TTC549 (cell line): Measurements from ENCODE around the gene ACTR3C.
"Not testable (repeated sequence)": the region's sequence is repeated elsewhere in the genome, so short reads cannot be mapped to it uniquely, and the experiment has no call there.

Experiments used
- FAIRE-seq: peaks from 2 replicates; lab custom pipeline; 2012; peaks lifted over from hg19 to GRCh38; lab: Jason Lieb, UNC

The ACTR3C gene

DNA sequence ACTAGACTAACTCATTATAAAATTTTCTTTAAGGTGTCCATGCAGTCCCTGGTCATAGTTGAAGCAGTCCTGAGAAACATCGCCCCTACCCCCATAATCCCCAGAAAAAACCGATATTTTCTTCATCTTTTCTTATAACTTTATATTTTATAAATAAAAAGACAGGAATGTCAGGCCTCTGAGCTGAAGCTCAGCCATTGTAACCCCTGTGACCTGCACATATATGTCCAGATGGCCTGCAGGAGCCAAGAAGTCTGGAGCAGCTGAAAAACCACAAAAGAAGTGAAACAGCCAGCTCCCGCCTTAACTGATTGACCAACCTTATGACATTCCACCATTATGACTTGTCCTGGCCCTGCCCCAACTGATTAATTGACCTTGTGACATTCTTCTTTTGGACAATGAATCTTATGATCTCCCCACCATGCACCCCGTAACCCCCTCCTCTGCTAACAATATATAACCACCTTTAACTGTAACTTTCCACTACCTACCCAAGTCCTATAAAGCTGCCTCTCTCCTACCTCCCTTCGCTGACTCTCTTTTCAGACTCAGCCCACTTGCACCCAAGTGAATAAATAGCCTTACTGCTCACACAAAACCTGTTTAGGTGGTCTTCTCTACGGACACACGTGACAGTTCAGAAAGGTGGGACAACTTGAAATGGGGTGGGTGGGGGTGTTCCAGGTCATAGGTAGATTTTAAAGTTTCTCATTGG, 10.5 kb downstream of the ACTR3C start:
- not testable (repeated sequence) for FAIRE-seq

DNA sequence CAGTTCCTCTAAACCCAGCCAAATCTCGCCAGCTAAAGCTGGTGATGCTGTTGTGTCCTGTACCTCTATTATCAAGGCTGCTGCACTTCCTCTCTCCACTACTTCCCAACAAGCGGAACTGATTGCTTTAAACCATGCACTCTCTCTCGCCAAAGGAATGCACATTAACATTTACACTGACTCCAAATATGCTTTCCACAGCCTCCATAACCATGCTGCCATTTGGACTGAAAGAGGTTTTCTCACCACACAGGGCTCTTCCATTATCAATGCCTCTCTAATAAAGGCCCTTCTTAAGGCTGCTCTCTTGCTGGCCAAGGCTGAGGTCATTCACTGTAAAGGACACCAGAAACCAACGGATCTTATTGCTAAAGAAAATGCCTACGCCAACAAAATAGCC, 11.6 kb downstream of the ACTR3C start:
- no peak for FAIRE-seq

GRCh38 chr7:150311146-150311545, 12.2 kb downstream of the ACTR3C start:
- no peak for FAIRE-seq

DNA sequence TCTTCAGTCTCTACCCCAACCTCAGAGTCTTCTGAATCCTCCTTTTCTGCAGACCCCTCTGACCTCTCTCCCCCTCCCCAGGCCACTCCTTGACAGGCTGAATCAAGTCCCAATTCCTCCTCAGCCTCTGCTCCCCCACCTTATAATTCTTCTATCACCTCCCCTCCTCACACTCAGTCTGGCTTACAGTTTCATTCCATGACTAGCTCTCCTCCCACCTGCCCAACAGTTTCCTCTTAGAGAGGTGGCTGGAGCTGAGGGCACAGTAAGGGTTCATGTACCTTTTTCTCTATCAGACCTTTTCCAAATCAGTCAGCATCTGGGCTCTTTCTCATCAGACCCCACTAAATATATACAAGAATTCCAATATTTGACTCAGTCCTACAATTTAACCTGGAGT, 14.8 kb downstream of the ACTR3C start:
- FAIRE-seq: no peak

- no peak for FAIRE-seq
Measured at GRCh38 chr7:150307904-150308303, 15.4 kb downstream of the ACTR3C start.

DNA sequence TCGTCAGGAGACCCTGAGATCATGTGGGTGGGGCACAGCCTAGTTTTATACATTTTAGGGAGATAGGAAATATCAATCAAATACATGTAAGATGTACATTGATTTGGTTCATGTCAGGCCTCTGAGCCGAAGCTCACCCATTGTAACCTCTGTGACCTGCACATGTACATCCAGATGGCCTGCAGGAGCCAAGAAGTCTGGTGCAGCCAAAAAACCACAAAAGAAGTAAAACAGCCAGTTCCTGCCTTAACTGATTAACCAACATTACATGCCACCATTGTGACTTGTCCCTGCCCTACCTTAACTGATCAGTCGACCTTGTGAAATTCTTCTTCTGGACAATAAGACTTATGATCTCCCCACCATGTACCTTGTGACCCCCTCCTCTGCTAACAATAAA, 16.2 kb downstream of the ACTR3C start:
- FAIRE-seq: no peak

- not testable (repeated sequence) for FAIRE-seq
Measured at GRCh38 chr7:150306377-150306776, 17.0 kb downstream of the ACTR3C start.

- not testable (repeated sequence) for FAIRE-seq
Measured at GRCh38 chr7:150305903-150306284, 17.5 kb downstream of the ACTR3C start.

DNA sequence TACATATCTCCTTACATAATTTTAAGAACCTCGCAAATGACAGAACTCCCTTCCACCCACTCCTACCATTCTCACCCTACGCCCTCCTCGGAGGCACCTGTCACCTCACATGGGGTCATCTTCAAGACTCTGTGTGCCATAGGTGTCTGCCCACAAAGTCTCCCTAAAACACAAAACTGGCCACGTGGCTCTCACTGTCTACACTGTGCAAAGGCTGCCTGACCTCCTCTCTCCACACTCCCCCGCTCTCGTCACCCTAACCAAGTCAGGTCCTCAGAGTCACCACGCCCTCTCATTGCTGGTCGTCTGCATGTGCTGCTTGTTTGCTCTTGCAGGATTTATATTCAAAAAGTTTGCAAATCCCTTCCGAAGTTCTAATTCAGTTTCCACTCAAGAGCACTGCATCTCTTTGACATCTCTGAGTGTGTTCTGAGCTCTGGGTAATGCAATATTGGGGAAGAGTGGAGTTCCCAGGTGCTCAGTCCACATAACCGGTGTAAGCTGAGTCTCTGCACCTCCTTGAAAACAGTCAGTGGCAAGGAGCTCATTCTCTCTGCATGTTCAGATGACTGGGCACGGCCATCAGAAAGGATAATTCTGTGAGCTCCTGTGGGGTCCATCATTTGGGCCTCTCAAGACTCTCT, 18.0 kb downstream of the ACTR3C start:
- not testable (repeated sequence) for FAIRE-seq

DNA sequence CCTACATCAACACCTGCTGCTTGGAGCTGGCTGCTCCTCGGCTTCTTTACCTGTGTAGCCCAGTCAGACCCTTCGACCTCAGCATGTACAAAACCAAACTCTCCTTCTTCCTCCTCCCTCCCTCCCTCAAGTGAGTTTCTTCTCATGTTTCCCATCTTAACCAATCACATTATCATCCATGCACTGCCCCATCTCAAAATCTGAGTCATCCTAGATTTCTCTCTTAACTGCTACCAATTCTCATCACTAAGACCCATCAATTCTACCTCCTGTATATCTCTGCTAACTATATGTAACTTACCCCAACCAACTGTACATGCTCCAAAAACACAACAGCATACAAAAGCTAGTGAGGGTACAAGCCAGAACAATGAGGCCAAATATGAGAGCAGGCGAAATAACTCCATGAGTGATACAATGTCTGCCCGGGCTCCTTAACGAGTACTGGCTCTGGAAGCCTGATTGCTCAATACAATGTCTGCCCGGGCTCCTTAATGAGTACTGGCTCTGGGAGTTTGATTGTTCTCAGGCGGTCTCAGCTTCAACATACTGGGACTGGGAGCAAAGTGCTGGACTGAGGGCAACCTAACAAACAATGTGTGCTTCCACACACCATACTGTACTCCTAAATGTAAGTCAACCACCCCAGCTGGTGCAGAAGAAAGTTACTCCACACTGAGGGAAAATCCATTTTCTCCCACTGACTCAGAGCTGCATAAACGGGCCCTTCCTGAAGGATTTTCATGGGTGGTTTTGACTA, 18.7 kb downstream of the ACTR3C start:
- FAIRE-seq: not testable (repeated sequence)

DNA sequence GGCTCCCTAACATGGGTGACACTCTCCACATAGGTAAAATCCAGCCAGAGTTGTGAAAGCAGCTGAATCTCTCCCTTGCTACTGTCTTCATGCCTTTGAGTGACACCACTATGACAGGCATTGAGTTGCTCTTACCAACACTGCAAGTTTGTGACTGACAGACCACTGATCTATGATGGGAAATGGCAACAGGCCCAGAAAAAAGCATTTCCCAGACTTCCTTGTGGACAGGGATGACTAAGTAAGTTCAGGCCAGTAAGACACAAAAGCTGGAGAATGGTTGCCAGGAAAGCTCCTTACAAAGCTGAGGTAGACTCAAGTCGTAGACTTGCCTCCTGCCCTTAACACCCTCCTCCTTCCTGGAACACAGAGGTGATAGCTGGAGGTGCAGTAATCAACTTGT, 20.4 kb downstream of the ACTR3C start:
- not testable (repeated sequence) for FAIRE-seq

DNA sequence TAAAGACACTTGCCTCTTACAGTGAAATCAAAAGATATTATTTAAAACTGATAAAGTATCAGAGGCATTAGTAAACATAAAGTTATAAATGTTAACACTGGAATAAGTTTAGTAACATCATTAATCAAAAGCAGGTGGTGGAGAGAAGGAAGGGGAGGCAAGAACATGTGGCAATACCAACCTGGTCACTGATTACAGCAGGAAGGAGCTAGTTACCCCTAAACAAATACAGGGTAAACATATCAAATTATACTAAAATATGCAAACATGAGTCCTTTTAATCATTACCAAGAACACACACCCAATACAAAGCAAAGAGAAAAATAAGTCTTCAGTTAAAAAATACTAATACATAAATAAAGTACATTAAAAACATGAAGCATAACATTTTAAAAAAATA, 25.4 kb downstream of the ACTR3C start:
- FAIRE-seq: not testable (repeated sequence)

DNA sequence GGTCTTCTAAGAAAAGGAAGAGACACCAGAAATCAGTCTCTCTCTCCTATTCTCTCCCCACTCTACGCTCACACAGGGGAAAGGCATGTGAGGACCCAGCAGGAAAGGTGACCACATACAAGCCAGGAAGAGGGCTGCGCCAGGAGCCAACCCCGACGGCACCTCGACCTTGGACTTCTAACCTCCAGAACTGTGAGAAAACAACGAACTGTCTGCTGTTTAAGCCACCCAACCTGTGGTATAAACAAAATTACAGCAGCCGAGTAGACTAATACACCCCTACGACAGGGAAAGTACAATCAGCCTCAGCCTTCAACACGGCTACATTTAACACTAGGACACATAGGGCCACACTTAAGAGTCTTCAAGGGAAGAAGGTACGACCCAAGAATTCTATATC, 26.5 kb downstream of the ACTR3C start:
- not testable (repeated sequence) for FAIRE-seq

- FAIRE-seq: not testable (repeated sequence)
Measured at GRCh38 chr7:150295614-150296013, 27.7 kb downstream of the ACTR3C start.

DNA sequence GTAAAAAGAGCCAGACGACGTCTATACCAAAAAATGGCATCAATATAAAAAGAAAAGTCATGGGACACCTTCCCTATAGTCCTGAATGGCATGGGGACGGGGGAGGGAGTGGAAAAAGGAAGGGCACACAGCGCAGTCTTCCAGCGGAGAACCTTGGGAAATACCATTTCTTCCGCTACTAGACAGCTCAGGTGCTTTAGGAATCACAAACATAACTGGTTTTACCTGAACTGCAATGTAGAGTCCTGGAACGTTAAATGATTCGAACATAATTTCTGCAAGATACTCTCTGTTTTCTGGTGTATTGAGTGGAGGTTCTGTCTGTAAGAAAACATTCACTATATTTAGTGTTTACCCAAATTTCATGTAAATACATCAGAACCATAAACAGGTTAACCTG, 28.3 kb downstream of the ACTR3C start:
- FAIRE-seq: not testable (repeated sequence)

DNA sequence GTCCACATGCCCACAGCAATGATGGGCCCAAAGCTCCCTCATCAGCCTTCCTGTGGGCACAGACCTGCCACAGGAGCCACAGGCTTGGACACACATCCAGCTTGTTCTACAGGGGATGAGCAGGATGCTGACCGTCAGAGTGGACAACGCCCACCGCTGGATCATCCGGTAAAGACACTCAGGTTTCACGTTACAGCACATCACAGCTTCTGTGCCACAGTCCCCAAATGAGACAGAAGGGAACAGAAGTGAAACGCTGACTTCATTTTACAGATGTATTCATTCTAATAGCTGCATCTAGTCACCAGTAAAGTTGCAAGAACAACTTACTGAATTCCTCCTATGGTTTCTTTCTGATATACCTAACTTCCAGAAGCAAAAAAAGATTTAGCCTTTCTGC, 33.0 kb downstream of the ACTR3C start:
- not testable (repeated sequence) for FAIRE-seq

DNA sequence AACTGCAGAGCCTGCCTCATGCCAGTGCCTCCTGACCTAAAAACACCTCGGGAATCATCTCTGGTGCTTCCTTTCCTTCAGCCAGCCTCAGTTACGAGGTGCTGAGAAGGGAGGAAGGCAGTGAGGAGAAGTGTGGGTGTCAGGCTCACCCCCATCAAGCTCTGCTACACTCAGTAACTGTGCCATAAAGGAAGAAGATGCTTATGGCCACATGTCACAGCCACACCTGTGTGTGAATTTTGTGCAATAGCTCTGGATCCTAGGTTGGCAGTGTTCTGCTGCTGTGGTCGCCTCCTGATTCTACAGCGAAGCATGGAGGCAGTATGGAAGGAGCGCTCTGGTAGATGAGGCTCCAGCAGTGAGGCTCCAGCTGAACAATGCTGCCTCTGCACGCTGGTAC, 34.5 kb downstream of the ACTR3C start:
- FAIRE-seq: not testable (repeated sequence)

GRCh38 chr7:150287815-150288214, 35.5 kb downstream of the ACTR3C start:
- not testable (repeated sequence) for FAIRE-seq

DNA sequence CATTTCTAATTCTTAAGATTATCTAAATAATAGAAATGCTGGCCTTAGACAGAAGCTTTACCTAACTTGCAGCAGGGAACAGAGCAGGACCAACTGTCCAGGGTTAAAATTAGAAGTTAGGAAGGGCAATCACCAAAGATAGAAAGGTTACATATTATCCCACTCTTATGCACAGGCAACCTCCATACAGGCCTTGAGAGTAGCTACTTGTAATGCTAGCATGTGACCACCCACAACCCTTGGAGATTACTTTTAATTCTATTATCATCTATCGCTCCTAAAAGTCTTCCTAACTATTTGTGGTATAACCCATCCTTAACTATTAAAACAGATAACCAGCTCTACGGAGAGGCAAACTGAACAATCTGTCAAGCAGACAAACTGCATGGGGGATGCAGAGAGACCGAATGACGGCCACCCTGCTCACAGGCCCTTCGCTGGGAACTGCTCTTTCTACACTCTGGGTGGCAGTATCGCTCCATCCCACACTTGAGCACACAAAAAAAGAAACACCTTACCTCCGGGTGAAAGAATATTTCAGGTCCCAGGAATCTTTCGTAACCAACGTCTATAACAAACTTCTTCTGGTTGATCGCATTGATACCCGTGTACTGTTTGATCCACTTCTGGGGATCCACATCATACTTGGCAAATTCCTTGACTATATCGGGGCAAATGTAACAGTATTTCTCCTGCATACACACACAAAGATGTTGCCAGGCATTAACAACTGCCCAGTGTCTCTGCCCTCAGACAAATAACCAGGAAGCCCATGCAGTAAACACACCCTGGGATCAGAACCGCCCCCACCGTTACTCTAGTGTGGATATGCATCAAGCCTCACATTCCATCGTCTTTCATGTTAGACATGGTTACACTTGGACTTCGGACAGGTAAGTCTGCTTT, 37.2 kb downstream of the ACTR3C start:
- FAIRE-seq: not testable (repeated sequence)

GRCh38 chr7:150283608-150284007, 39.7 kb downstream of the ACTR3C start:
- not testable (repeated sequence) for FAIRE-seq

- not testable (repeated sequence) for FAIRE-seq
Measured at GRCh38 chr7:150283111-150283510, 40.2 kb downstream of the ACTR3C start.
